Rectal smooth muscle tissue (tissue), 1 donor: ENCODE results near the gene ZBTB4.

ENCODE experiments used
- H3K27ac ChIP-seq: one replicate; pipeline ENCODE4 v1.7.0; 2013; ENCODE audit warnings: low read depth, low read length, inconsistent platforms
- H3K27me3 ChIP-seq: one replicate; pipeline ENCODE4 v1.7.0; 2013; ENCODE audit warnings: low read length; ENCODE audit not compliant: control insufficient read depth, insufficient read depth
- H3K36me3 ChIP-seq: one replicate; pipeline ENCODE4 v1.7.0; 2013; ENCODE audit warnings: low read length; ENCODE audit not compliant: control insufficient read depth, insufficient read depth
- H3K4me1 ChIP-seq: one replicate; pipeline ENCODE4 v1.7.0; 2013; ENCODE audit warnings: low read length; ENCODE audit not compliant: control insufficient read depth, insufficient read depth
- H3K4me3 ChIP-seq: one replicate; pipeline ENCODE4 v1.7.0; 2013; ENCODE audit warnings: low read length
- H3K9ac ChIP-seq: one replicate; pipeline ENCODE4 v1.7.0; 2013; ENCODE audit warnings: low read length

ZBTB4 gene, protein sequence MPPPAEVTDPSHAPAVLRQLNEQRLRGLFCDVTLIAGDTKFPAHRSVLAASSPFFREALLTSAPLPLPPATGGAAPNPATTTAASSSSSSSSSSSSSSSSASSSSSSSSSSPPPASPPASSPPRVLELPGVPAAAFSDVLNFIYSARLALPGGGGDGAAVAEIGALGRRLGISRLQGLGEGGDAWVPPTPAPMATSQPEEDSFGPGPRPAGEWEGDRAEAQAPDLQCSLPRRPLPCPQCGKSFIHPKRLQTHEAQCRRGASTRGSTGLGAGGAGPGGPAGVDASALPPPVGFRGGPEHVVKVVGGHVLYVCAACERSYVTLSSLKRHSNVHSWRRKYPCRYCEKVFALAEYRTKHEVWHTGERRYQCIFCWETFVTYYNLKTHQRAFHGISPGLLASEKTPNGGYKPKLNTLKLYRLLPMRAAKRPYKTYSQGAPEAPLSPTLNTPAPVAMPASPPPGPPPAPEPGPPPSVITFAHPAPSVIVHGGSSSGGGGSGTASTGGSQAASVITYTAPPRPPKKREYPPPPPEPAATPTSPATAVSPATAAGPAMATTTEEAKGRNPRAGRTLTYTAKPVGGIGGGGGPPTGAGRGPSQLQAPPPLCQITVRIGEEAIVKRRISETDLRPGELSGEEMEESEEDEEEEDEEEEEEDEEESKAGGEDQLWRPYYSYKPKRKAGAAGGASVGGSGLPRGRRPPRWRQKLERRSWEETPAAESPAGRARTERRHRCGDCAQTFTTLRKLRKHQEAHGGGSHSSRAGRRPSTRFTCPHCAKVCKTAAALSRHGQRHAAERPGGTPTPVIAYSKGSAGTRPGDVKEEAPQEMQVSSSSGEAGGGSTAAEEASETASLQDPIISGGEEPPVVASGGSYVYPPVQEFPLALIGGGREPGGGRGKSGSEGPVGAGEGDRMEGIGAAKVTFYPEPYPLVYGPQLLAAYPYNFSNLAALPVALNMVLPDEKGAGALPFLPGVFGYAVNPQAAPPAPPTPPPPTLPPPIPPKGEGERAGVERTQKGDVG

GRCh38 chr17:7479213-7480088 lies at the start of gene ZBTB4:
Gene ZBTB4 (minus strand): TSS chr17:7479631. CDS start chr17:7466801, 12,830 bp downstream.
- Histone ChIP-seq H3K36me3 (no peaks in the 10 kb centered on the region), H3K4me3 (peak within 1 kb of the TSS; percentile 88), H3K9ac (peak within 1 kb of the TSS; percentile 99), H3K27ac (peak within 1 kb of the TSS; percentile 99), H3K4me1 (peaks cover 25% of the 10 kb centered on the region), H3K27me3 (no peaks in the 10 kb centered on the region)

- no peaks in the 10 kb centered on the region for H3K27me3 ChIP-seq
- no peaks in the 10 kb centered on the region for H3K4me1 ChIP-seq
- no peak overlapping the region for H3K9ac ChIP-seq
- H3K27ac ChIP-seq = no peak overlapping the region
- no peaks in the 10 kb centered on the region for H3K36me3 ChIP-seq
- no peak overlapping the region for H3K4me3 ChIP-seq
Measured at GRCh38 chr17:7528842-7529241, 49.4 kb upstream of the ZBTB4 start.

- no peaks in the 10 kb centered on the region for H3K36me3 ChIP-seq
- H3K9ac ChIP-seq = no peak overlapping the region
- H3K27ac ChIP-seq = no peak overlapping the region
- no peaks in the 10 kb centered on the region for H3K4me1 ChIP-seq
- H3K27me3 ChIP-seq = no peaks in the 10 kb centered on the region
- no peak overlapping the region for H3K4me3 ChIP-seq
Measured at GRCh38 chr17:7523033-7523432, 43.6 kb upstream of the ZBTB4 start.

DNA sequence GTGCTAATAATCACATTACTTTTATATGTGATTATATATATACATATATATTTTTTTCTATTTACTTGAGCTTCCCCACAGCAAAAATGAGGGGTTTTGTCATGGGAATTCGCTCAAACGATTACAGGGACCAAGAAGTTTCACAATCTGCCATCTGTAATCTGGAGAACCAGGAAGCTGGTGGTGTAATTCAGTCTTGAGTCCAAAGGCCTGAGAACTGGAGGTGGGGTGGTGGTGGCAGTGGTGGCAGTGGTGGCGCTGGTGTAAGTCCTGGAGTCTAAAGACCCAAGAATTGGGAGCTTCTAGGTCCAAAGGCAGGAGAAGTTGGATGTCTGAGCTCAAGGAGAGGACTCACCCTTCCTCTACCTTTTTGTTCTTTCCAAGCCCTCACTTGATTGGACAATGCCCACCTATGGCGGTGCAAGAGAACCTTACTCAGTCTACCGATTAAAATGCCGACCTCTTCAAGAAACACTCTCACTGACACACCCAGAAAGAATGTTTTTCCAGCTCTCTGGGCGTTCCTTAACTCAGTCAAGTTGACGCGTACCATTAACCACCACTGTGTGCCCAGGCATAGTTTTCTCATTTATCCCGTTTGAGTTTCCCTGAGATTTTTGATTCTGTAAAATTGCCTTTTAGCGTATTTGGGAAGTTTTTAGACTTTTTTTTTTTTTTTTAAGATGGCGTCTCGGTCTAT lies 36.6 kb upstream of the ZBTB4 start:
- no peak overlapping the region for H3K9ac ChIP-seq
- H3K4me3 ChIP-seq = no peak overlapping the region
- H3K27ac ChIP-seq = no peak overlapping the region

DNA sequence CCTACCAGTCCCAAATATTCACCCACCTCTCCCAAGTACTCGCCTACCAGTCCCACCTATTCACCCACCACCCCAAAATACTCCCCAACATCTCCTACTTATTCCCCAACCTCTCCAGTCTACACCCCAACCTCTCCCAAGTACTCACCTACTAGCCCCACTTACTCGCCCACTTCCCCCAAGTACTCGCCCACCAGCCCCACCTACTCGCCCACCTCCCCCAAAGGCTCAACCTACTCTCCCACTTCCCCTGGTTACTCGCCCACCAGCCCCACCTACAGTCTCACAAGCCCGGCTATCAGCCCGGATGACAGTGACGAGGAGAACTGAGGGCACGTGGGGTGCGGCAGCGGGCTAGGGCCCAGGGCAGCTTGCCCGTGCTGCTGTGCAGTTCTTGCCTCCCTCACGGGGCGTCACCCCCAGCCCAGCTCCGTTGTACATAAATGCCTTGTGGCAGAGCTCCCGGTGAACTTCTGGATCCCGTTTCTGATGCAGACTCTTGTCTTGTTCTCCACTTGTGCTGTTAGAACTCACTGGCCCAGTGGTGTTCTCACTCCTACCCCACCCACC lies 34.5 kb upstream of the ZBTB4 start:
- Histone ChIP-seq H3K4me3 (no peak overlapping the region), H3K27ac (no peak overlapping the region), H3K9ac (no peak overlapping the region), H3K36me3 (peaks cover 40% of the 10 kb centered on the region), H3K4me1 (no peaks in the 10 kb centered on the region), H3K27me3 (no peaks in the 10 kb centered on the region)

More for the DNA sequence above, 36.6 kb upstream of the ZBTB4 start:
- no peaks in the 10 kb centered on the region for H3K27me3 ChIP-seq
- H3K4me1 ChIP-seq = no peaks in the 10 kb centered on the region
- peaks cover 25% of the 10 kb centered on the region for H3K36me3 ChIP-seq

- Histone ChIP-seq H3K27ac (no peak overlapping the region), H3K4me1 (no peaks in the 10 kb centered on the region), H3K27me3 (no peaks in the 10 kb centered on the region), H3K36me3 (peaks cover 49% of the 10 kb centered on the region), H3K4me3 (no peak overlapping the region), H3K9ac (no peak overlapping the region)
Measured at GRCh38 chr17:7512824-7513540, 33.6 kb upstream of the ZBTB4 start.

GRCh38 chr17:7512105-7512504 lies 32.7 kb upstream of the ZBTB4 start:
- H3K4me3 ChIP-seq = no peak overlapping the region
- H3K27me3 ChIP-seq = no peaks in the 10 kb centered on the region
- no peak overlapping the region for H3K9ac ChIP-seq
- H3K36me3 ChIP-seq = peaks cover 50% of the 10 kb centered on the region
- no peaks in the 10 kb centered on the region for H3K4me1 ChIP-seq
- H3K27ac ChIP-seq = no peak overlapping the region

DNA sequence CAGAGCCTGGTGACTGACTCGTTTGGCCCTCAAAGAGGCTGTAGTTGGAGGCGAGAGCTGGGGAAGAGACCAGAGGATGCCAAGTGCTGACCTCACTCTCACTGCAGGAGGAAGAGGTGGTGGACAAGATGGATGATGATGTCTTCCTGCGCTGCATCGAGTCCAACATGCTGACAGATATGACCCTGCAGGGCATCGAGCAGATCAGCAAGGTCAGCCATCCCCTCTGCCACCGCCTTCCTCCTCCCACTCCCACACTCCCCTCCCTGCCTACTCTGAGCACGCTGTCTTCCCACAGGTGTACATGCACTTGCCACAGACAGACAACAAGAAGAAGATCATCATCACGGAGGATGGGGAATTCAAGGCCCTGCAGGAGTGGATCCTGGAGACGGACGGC lies 31.7 kb upstream of the ZBTB4 start:
- Histone ChIP-seq H3K4me1 (no peaks in the 10 kb centered on the region), H3K27ac (no peak overlapping the region), H3K36me3 (peaks cover 54% of the 10 kb centered on the region), H3K4me3 (no peak overlapping the region), H3K9ac (no peak overlapping the region), H3K27me3 (no peaks in the 10 kb centered on the region)

GRCh38 chr17:7509937-7510336 lies 30.5 kb upstream of the ZBTB4 start:
- no peak overlapping the region for H3K9ac ChIP-seq
- no peak overlapping the region for H3K4me3 ChIP-seq
- no peaks in the 10 kb centered on the region for H3K27me3 ChIP-seq
- H3K4me1 ChIP-seq = no peaks in the 10 kb centered on the region
- H3K27ac ChIP-seq = no peak overlapping the region
- peaks cover 54% of the 10 kb centered on the region for H3K36me3 ChIP-seq

DNA sequence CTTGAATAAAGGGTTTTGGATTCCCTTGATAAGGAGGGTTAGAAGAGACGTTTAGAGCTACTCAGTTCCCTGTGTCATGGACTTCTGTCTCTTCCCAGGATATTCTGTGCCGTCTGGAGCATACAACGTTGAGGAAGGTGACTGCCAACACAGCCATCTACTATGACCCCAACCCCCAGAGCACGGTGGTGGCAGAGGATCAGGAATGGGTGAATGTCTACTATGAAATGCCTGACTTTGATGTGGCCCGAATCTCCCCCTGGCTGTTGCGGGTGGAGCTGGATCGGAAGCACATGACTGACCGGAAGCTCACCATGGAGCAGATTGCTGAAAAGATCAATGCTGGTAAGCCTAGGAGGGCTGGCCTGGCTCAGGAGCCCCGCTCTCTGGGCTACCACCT lies 29.4 kb upstream of the ZBTB4 start:
- Histone ChIP-seq H3K9ac (no peak overlapping the region), H3K4me1 (no peaks in the 10 kb centered on the region), H3K4me3 (no peak overlapping the region), H3K36me3 (peaks cover 56% of the 10 kb centered on the region), H3K27me3 (no peaks in the 10 kb centered on the region), H3K27ac (no peak overlapping the region)

GRCh38 chr17:7508145-7508544 lies 28.7 kb upstream of the ZBTB4 start:
- H3K27me3 ChIP-seq = no peaks in the 10 kb centered on the region
- no peaks in the 10 kb centered on the region for H3K4me1 ChIP-seq
- H3K36me3 ChIP-seq = peaks cover 56% of the 10 kb centered on the region
- no peak overlapping the region for H3K4me3 ChIP-seq
- H3K9ac ChIP-seq = no peak overlapping the region
- no peak overlapping the region for H3K27ac ChIP-seq
